ENCODE measurements around the gene CYP2C18. TPM values are rescaled to one million over a fixed set of nuclear protein-coding genes. Genes with fewer than 3 reads are reported as not detected.
"Not testable (repeated sequence)": the region's sequence is repeated elsewhere in the genome, so short reads cannot be mapped to it uniquely, and the experiment has no call there.

The CYP2C18 gene
- total RNA-seq, 2 donors from 2014 or later, result not detected

- TF ChIP-seq, protein P1, sequence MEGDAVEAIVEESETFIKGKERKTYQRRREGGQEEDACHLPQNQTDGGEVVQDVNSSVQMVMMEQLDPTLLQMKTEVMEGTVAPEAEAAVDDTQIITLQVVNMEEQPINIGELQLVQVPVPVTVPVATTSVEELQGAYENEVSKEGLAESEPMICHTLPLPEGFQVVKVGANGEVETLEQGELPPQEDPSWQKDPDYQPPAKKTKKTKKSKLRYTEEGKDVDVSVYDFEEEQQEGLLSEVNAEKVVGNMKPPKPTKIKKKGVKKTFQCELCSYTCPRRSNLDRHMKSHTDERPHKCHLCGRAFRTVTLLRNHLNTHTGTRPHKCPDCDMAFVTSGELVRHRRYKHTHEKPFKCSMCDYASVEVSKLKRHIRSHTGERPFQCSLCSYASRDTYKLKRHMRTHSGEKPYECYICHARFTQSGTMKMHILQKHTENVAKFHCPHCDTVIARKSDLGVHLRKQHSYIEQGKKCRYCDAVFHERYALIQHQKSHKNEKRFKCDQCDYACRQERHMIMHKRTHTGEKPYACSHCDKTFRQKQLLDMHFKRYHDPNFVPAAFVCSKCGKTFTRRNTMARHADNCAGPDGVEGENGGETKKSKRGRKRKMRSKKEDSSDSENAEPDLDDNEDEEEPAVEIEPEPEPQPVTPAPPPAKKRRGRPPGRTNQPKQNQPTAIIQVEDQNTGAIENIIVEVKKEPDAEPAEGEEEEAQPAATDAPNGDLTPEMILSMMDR (conservative IDR thresholded peaks at IDR 0.05), result no peak
- 46 to 100% methylated on average over 1 to 2 of the region's 2 CpGs for WGBS, 2 experiments (ENCODE audit: insufficient coverage in 1 of 2, insufficient read length in 1 of 2)
These were observed 38.2 kb upstream of the CYP2C18 start for GRCh38 chr10:94645285-94645684.

GRCh38 chr10:94655201-94655600 is 28.3 kb upstream of the CYP2C18 start:
- H3K4me3 Mint-ChIP-seq; H3K4me3 ChIP-seq (ENCODE audit: low read length); H3K27ac ChIP-seq (ENCODE audit: low read depth, low read length); H3K4me1 ChIP-seq (ENCODE audit: control insufficient read depth, insufficient read depth, low read length); DNase-seq; H3K27me3 Mint-ChIP-seq (ENCODE audit: insufficient read depth); H3K4me1 Mint-ChIP-seq; H3K9me3 ChIP-seq (ENCODE audit: control insufficient read depth, low read length); H3K9ac ChIP-seq (ENCODE audit: extremely low read depth, low read length, poor library complexity, severe bottlenecking); H3K27me3 ChIP-seq (ENCODE audit: control insufficient read depth, insufficient read depth, low read length, poor library complexity, severe bottlenecking); H3K36me3 Mint-ChIP-seq (ENCODE audit: low read depth); H3K36me3 ChIP-seq (ENCODE audit: control insufficient read depth, insufficient read depth, low read length); H3K27ac Mint-ChIP-seq: not testable (repeated sequence)
- peaks cover 28% of the 10 kb centered on the region for H3K9me3 Mint-ChIP-seq

More at GRCh38 chr10:94645285-94645684, 38.2 kb upstream of the CYP2C18 start:
- H3K36me3 Mint-ChIP-seq (ENCODE audit: low read depth), result no peaks in the 10 kb centered on the region
- H3K27ac ChIP-seq (ENCODE audit: low read depth, low read length), result no peak overlapping the region
- no peaks in the 10 kb centered on the region for H3K4me1 ChIP-seq (ENCODE audit: control insufficient read depth, insufficient read depth, low read length)
- H3K9ac ChIP-seq (ENCODE audit: extremely low read depth, low read length, poor library complexity, severe bottlenecking), result no peak overlapping the region
- no peaks in the 10 kb centered on the region for H3K27me3 ChIP-seq (ENCODE audit: control insufficient read depth, insufficient read depth, low read length, poor library complexity, severe bottlenecking)
- no peak for DNase-seq
- peaks cover under 1% of the 10 kb centered on the region for H3K9me3 ChIP-seq (ENCODE audit: control insufficient read depth, low read length)
- no peaks in the 10 kb centered on the region for H3K9me3 Mint-ChIP-seq
- H3K27me3 Mint-ChIP-seq (ENCODE audit: insufficient read depth), result no peaks in the 10 kb centered on the region
- no peak overlapping the region for H3K4me3 ChIP-seq (ENCODE audit: low read length)
- H3K4me1 Mint-ChIP-seq, result no peaks in the 10 kb centered on the region
- no peak overlapping the region for H3K27ac Mint-ChIP-seq
- H3K4me3 Mint-ChIP-seq, result no peak overlapping the region
- H3K36me3 ChIP-seq (ENCODE audit: control insufficient read depth, insufficient read depth, low read length), result no peaks in the 10 kb centered on the region

DNA sequence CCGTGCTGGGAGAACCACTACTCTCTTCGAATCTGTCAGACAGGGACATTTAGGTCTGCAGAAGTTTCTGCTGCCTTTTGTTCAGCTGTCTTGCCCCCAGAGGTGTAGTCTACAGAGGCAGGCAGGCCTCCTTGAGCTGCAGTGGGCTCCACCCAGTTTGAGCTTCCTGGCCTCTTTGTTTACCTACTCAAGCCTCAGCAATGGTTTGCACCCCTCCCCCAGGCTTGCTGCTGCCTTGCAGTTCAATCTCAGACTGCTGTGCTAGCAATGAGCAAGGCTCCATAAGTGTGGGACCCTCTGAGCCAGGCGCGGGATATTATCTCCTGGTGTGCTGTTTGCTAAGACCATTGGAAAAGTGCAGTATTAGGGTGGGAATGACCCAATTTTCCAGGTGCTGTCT is 20.5 kb upstream of the CYP2C18 start:
- not testable (repeated sequence) for H3K9ac ChIP-seq (ENCODE audit: extremely low read depth, low read length, poor library complexity, severe bottlenecking); H3K36me3 ChIP-seq (ENCODE audit: control insufficient read depth, insufficient read depth, low read length); H3K36me3 Mint-ChIP-seq (ENCODE audit: low read depth); H3K27me3 Mint-ChIP-seq (ENCODE audit: insufficient read depth); H3K27me3 ChIP-seq (ENCODE audit: control insufficient read depth, insufficient read depth, low read length, poor library complexity, severe bottlenecking); H3K4me3 Mint-ChIP-seq; H3K9me3 ChIP-seq (ENCODE audit: control insufficient read depth, low read length); H3K27ac ChIP-seq (ENCODE audit: low read depth, low read length); H3K4me1 ChIP-seq (ENCODE audit: control insufficient read depth, insufficient read depth, low read length); H3K4me3 ChIP-seq (ENCODE audit: low read length); H3K27ac Mint-ChIP-seq
- DNase-seq, result peak; percentile 63
- WGBS, 2 experiments (ENCODE audit: insufficient coverage in 1 of 2, insufficient read length in 1 of 2), result 86% methylated on average over 2 to 4 of the region's 4 CpGs
- Mint-ChIP-seq H3K4me1 (peaks cover 13% of the 10 kb centered on the region), H3K9me3 (peaks cover 27% of the 10 kb centered on the region)

DNA sequence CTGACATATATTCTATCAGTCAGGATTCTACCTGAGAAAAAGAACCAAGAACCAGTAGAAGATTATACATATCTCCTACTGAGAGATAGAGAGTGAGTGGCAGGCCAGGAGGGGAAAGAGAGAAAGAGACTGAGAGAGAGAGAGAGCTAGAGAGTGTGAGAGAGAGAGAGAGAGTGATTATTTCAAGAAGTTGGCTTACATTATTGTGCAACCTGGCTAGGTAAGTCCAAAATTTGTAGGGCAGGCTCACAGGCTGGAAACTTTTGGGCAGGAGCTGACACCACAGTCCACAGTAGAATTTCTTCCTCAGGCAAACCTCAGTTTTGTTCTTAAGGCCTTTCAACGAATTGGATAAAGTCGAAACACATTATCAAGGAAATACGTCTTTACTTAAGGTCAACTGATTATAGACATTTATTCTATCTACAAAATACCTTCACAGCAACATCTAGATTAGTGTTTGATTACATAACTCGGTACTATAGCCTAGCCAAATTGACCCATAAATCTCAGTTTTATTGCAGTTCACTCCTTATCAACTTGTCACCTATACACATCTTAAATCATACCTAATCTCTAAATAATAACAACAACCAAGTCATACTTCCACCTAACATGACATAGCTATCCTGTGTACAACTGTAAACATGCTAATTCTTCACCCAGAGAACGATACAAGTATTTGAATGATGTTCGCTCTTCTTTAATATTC is 17.0 kb upstream of the CYP2C18 start:
- no peak overlapping the region for H3K27ac Mint-ChIP-seq
- peaks cover 12% of the 10 kb centered on the region for H3K9me3 Mint-ChIP-seq
- H3K4me1 Mint-ChIP-seq, result peaks cover 13% of the 10 kb centered on the region
- Histone ChIP-seq H3K4me1 (ENCODE audit: control insufficient read depth, insufficient read depth, low read length) (no peaks in the 10 kb centered on the region), H3K36me3 (ENCODE audit: control insufficient read depth, insufficient read depth, low read length) (no peaks in the 10 kb centered on the region), H3K27ac (ENCODE audit: low read depth, low read length) (no peak overlapping the region), H3K9me3 (ENCODE audit: control insufficient read depth, low read length) (no peaks in the 10 kb centered on the region), H3K27me3 (ENCODE audit: control insufficient read depth, insufficient read depth, low read length, poor library complexity, severe bottlenecking) (no peaks in the 10 kb centered on the region), H3K9ac (ENCODE audit: extremely low read depth, low read length, poor library complexity, severe bottlenecking) (no peak overlapping the region), H3K4me3 (ENCODE audit: low read length) (no peak overlapping the region)
- H3K27me3 Mint-ChIP-seq (ENCODE audit: insufficient read depth), result no peaks in the 10 kb centered on the region
- no peak for DNase-seq
- 87 to 92% methylated on average over 4 to 5 of the region's 6 CpGs for WGBS, 2 experiments (ENCODE audit: insufficient coverage in 1 of 2, insufficient read length in 1 of 2)
- TF ChIP-seq, protein P1 (conservative IDR thresholded peaks at IDR 0.05), result no peak
- no peaks in the 10 kb centered on the region for H3K36me3 Mint-ChIP-seq (ENCODE audit: low read depth)
- no peak overlapping the region for H3K4me3 Mint-ChIP-seq

Data from endodermal cell (in vitro differentiated cells).